T-helper 1 cell treated with Interleukin-12 subunit alpha and Interleukin-12 subunit beta and Interleukin-4 antibody, amounts not matched to agents 30 ng/mL and 1 ng/mL, for 36 hours (primary cell): ENCODE data around the gene TSSK2. TPM values are rescaled to one million over a fixed set of nuclear protein-coding genes. Genes with fewer than 3 reads are reported as not detected.

ENCODE experiments used
- intact Hi-C: fragments of 100-400 bp; cut with micrococcal nuclease; formaldehyde crosslinking; loops from one replicate; pipeline ENCODE4 v1.15.1; 2024
- total RNA-seq: library from RNA; stranded (reverse); gene quantifications from 2 replicates; pipeline ENCODE4 v1.2.3, GENCODE V29; 2022

The TSSK2 gene
- total RNA-seq, 1 donor from 2014 or later: not detected

DNA sequence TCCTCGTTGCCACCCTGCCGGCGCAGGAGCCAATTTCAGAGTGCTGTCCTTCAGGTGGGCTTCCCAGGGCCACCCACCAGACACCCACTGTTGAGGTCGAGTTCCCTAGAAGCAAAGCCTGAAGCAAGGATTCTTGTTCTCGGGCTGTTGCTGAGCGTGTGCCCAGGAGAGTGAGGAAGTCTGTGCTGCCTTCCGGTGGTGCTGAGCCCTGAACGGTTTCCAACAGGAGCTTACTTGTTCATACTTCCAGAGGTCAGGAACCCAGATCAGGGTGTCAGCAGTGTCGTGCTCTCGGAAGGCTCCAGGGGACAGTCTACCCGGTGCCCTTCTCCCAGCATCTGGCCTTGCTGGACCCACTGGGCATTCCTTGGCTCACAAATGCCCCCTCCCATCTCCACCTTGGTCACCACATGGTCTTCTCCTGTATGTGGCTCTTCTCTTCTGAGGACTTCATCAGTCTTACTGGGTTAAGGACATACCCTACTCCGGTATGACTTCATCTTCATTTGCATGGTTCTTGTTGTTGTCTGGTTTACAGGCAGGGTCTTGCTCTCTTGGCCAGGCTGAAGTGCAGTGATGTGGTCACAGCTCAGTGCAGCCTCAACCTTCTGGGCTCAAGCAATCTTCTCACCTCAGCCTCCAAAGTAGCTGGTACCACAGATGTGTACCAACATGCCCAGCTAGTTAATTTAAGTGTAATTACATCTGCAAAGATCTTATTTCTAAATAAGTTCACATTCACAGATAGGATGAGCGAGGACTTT, 36.2 kb downstream of the TSSK2 start:
- intact Hi-C loops: no loop called here

DNA sequence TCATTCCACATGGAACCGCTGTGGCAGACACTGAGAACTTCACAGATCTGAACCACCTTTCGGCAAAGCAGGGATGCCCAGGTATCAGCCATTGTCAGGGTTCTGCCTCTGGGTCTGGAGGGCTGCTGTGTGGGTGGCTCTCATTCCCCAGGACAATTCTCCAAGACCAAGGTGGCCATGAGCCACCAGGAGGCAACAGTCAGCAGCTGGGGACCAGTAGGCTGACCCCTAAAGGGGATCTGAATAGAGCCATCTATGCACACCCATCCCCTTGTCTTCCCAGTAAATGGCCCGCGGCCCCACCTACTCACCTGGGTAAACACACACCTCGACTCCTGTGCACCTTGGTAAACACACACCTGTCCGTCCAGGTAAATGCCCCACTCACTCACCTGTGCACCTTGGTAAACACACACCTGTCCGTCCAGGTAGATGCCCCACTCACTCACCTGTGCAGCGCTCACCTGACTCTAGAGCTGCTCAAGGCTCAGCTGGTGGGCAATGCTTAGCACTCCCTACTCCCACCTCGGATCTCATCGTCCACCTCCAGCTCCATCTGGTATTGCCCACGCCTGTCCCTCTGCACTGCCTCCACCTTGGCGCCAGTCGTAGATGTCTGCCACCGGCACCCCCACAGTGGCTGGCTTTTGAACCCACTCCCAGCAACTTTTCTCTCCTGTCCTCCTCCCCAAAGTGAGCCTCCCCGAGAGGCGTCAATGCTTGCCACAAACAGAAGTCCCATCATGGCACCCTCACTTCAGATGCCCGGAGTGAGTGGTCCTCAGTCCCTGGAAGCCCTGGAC, 37.2 kb downstream of the TSSK2 start:
- intact Hi-C loops: no loop called here

DNA sequence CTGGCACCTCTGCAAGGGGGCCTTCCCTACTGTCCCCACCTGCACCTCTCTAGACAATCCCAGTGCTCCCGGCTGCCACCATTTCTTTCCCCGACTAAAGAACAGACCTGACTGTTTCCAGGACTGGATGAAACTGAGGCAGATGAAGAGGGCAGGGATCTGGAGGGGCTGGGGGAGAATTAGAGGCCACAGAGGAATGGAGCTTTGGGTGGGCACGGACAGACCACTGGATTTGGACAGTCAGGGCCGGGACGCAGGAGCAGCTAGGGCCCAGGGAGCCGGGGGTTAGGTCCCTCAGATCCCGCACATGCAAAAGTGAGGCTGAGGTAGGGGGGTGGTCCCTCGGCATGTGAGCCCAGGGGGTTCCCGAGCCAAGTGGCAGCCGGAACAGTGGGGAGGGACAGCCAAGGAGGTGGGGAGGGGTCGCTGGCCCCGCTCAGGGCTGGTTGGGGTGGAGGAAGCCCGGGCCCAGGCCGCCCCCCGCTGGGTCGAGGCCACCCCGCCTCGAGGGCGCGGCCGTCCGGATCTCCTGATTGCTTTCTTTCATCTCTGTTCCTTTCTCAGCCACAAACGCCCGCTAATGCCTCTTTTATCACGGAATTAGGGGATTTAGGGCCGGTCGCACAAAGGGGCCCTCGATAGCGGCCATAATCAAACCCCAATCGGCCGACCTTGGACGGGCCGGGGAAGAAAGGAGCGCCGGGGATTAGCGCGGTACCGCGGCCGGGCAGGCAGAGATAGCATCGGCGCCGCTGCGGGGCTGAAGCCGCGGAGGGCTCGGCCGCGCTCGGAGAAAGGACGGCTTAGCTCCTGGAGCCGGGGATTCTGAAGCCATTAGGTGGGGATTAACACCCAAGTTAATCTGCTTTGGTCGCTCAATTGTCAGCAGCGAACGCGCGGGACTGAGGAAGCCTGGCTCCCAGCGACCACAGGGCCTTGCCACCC, 38.2 kb downstream of the TSSK2 start:
- intact Hi-C loops: no loop called here

DNA sequence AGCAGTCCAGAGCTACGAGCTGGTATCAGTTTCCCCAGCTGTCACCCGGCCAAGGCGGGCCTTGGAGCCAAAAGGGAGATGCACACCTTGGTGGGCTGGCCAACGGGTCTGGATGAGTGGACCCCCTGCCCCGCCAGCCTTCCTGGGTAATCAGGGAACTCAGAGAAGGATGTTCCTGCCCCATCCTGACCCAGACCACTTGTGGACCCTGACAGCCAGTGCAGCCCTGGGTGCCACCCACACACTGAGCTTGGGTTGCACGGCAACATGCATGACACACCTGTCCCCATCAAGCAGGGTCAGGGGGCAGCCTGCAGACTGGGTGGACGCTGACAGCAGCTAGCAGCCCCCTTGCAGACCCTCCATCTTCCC, 38.8 kb downstream of the TSSK2 start:
- intact Hi-C loops: no loop called here

DNA sequence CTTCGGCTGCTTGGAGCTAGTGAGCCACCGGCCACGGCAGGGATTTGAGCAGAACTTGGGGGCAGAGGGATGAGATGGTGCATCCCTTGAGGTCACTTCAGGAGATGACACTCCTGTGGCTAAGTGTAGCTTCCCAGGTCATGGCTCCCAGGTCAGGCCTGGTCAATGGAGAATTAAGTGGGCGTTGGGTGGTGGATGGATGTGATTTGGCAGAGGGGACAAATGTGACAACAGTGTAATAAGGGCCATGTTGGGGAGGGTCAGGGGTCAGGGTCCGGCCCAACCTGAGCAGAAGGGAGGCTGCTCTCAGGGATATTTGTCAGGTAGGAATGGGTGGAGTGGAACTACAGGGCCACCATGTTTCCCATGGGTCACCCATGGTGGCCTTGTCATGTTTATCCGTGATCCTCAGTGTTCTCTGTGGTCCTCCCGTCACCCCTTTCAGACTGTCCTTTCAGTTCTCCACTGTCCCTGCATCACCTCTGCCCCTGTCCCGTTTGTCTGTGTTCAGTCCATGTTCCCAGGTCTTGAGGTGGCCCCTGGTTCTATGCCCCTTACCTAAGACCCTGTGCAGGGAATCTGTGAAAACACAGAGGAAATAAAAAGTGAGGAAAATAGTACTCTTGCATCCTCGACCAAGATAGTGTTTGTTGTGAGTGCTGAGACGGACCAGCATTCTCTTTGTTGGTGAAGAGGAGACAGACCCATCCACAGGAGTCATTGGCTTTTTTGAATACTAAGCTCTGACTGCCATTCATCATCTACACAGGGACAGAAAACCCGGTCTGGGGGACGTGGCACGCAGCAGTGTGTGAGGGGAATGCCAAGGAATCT, 41.3 kb downstream of the TSSK2 start:
- intact Hi-C loops: no loop called here

DNA sequence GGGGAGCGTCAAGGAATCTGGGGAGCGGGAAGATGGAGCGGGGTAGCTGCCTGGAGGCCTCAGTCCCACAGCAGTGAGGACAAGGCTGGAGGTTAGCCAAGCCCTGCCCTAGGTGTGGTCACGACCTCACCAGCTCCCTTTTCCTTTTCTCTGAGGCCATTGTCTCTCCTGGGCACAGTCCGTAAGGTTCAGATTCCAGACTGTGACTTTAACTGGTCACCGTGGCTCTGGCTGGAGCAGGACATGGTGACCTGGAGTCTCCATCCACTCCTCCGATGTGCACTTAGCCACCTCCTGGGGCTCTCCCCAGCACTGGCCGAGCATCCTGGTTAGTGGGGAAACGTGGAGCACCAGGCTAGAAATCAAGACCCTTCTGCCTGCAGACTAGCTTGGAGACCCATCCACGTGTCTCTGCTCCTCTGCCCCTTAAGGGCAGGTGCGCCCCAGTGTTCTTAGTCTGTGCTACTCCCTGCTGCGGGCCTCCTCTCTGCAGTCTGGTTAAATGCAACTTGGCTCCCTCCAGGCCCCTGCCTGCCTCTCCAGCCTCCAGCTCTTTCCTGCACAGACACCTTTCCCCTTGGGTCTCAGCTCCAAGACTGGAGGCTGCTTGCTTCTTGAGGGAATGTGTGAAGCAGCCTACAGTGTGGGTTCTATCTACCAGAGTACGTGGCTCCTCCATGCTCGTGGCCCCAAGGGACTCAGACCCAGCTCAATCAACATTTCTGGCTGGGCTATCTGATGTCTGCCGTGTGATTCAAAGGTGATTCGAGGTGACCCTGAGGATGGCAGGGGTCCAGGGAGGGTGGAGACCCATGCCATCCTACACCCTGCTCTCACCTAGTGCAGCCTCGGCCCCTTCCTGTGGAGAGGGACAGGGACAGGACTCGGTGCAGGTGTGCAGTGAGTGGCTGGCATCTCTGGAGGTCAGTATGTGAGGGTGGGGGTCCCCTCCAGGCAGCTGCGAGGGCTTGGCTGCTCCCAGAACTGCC, 42.2 kb downstream of the TSSK2 start:
- intact Hi-C loops: no loop called here

DNA sequence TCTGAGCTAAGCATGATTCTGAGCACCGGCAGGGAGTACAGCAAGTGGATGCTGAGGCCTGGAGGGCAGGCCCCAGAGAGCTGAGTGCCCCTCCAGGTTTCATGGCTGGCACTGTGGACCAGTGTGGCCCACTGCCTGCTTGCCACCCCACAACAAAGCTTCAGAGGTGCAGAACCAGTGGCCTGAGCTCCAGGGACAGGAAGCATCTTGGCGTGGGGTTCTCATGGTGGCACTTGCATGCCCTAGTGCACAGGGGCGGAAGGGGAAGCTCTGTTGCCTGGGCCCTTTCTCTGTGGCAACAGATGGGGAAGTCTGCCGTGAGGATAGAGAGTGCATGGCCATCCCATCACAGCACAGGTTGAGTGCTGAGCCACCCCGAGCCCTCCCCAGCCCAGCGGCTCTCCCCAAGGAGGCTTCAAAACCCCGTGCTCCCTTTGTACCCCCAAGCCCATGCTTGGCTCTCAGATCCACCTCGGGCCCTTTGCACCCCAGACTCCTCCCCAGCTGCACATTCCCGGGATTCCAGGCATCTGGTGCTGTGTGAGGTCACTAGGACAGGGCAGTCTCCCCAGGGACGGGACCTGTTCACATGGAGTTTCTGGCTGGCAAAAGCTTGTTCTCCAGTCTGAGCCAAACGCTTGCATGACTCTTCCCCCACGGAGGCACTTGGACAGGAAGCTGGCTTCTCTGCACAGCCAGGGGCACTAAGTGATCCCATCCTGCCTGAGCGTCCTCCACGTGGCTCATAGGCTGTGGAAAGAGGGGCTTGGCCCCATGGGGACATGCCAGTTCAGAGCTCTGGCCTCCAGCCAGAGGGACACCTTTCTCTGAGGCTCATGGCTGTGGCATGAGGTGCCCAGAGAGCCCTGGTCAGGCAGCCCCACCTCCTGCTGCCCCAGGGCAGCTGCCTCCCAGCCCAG, 43.3 kb downstream of the TSSK2 start:
- intact Hi-C loops: no loop called here

DNA sequence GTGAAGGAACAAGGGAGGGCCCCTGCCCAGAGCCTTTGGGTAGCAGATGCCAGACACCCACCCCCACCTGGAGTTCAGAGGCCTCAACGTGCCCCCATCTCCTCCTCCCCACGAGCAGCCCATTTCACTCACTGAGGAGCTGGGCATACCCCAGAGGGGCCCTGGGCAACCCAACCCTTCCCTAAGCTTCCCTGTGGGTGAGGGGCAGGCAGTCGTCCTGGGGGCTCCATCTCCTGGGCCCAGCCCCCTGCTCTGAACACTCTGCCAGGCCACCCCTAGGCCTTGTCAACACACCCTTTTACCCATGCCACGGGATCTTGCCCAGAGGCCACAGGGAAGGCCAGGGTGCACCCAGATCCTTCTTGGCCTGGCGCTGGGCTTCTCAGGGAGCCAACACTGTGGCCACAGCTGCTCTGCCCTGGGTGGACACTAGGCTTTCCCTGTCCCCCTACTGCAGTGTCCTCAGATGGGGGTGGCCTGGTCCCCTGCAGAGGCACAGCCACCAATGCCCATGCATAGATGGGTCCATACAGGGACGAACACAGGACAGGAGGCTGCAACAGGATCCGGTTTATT, 44.0 kb downstream of the TSSK2 start:
- intact Hi-C loops: no loop called here

DNA sequence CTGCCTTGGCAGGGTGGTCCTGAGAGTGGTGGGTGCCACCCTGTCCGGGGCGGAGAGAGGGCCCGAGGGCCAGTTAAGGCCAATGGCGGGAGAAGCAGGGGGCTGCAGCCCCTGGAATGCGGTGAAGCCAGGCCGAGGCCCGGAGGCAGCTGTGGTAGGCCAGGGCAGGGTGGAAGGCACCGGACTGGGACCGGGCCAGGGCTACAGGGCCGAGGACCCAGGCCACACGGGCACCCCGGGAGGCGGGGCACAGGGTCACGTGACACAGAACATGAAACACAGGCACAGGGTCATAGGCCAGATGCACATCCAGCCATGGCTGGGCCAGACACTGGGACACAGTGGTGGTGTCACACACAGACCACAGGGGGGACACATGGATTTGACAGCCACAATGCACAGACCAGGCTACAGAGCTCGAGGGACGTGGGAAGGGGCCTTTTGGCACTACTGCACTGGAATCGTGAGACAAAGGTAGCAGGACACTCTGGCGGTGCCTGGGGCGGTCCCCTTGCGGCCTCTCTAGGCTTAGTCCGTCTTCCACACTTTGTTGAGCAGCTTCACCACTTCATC, 44.6 kb downstream of the TSSK2 start:
- intact Hi-C loops: no loop called here

DNA sequence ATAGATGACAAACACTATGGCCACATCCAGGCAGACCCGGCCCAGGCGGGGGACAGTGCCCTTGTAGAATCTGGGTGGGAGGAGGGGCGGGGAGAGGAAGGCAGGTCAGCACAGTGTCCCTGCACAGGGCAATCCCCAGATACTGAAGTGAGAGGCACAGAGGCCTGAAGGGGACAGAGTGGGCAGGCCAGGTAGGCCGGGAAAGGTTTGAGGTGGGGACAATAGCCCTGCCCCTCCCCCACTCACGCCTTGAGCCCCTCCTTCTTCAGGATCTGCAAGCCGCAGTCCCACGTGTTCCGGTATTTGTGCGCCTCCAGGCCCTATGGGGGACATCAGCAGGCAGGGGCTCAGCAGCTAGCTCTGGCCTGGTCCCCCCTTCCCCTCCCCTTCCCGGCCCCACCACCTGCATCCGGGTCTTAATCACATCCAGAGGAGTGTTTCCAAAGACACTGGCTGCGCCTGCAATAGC, 45.1 kb downstream of the TSSK2 start:
- intact Hi-C loops: no loop called here

DNA sequence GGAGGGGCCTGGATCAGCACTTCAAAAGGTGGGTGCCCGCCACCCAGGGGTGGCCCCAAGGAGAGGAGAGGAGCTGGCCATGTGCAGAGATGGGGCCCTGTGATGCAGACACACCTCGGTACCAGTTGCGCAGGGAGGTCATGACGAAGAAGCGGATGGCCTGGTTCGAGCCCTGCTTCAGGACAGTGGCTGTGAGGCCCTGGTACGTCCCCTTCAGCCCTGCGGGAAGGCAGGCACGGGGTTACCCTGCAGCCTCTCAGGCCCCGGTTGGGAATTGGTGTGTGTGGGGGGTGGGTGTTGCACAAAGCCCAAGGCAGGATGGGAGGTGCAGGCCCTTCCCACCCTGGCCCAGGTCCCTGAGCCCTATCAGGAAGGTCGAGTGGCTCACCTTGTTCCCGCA, 45.6 kb downstream of the TSSK2 start:
- intact Hi-C loops: no loop called here

DNA sequence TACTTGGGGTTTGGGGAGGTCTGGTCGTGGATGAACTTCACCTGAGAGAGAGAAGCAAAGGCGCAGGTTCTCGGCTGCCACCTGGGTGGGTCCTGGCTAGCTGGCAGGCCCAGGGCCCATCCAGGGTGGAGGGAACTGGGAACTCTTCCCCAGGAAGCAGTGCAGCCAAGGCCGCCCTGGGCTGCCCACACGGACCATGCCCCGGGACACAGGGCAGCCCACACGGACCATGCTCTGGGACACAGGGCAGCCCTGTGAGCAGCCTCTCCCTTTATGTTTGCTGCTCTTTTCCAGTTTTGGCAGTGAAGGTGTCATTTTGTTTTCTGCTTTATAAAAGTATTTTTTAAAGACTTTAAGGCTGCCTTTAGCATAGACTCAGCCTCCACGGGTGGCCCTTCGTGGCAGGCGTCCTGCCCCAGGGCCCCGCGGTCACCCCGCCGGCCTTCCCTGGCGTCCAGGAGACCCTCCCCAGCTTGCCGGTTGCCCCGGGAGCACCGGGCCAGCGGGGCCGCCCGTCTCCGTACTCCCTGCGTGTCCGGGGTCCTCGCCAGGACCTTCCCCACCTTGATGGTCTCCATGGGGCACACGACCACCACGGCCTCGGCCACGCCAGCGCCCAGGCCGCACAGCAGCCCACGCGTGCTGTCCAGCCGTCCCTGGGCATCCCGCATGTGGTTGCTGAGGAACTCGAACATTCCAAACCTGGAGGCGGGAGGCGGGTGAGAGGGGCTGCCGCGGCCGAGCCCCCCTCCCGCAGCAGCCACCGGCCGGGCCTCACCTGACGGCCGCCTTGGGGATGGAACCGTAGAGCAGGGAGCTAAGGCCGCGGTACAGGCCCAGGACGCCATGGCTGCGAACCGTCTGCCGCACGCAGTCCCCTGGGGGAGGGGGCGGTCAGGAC, 46.3 kb downstream of the TSSK2 start:
- intact Hi-C loops: loop anchor here (1.0 to 2.0 kb wide), 3 partner anchors 55 to 302 kb away; partner anchors contain the start of genes CDC45, DGCR2 and UFD1

DNA sequence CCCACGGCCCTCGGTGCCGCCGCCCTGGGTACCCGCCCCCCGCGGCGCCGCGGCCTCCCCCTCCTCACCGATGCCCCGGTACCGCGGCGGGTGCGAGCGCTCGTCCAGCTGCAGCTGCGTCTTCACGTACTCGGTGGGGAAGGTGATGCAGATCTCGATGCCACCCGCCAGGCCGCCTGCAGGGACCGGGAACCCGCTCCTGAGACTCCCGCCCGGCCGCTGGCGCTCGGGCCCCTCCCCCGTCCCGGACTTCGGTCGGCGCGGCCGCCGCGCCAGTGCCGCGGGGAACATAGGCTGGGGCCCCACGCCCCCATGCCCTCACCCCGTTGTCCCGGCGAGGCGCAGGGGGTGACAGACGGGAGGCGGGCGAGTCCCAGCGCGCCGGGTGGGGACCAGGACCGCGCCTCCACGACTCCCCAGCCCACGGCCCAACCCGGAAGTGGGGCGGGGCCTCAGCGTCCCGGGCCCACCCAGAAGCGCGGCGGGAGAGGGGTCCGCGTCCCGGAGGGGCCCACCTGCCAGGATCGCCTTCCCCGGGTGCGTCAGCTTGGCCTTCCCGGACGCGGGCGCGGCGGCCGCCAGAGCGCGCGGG, 47.1 kb downstream of the TSSK2 start:
- intact Hi-C loops: loop anchor here (1.0 to 2.0 kb wide), 3 partner anchors 56 to 301 kb away; partner anchors contain the start of genes CDC45, DGCR2 and UFD1

DNA sequence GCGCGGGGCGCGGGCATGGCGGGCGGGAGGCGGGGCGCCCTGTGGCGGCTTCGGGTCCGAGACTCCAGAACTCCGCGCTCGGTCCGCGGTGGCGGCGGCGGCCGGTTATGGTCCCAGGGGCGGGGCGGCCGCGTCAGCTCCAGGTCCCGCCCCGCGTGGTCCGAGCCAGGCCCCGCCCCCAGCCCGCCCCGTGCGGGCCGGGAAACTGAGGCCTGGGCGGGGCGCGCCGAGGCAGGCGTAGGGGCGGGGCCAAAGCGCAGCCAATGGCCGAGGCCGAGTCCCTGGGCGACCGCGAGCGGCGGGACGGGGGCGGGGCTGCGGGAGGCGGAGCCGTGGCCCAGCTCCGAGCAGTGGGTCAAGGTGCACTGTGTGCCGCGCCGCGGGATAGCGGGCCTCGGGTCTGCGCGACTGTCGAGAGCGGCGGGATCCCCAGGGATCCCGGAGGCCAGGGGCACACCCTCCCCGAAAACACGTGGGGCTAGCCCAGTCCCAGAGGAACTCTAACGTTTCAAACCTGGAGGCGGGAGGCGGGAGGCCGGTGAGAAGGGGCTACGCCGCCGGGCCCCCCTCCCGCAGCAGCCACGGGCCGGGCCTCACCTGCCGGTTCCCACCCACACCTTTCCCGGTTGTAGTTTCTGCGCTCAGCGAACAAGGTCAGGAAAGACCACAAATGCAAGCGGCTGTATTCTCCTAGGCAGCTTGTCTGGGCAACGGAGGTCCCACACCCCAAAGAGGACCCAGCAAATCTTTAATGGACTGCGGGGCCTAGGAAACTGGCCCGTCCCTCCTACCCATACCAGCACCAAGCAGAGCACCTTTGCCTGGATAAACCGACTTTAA, 47.8 kb downstream of the TSSK2 start, which contains the start of gene SLC25A1:
TSS of gene SLC25A1 (minus strand) at position 80 of the 840 bp plus-strand sequence. CDS start at position 17, 63 bp downstream.
- intact Hi-C loops: loop anchor here (1.0 to 2.0 kb wide), 8 partner anchors 35 to 451 kb away; partner anchors contain the start of genes C22orf39, CDC45, CLTCL1 and DGCR2
